GM20000 (cell line): ENCODE measurements around the gene MEF2B.
"Not testable (repeated sequence)": the region's sequence is repeated elsewhere in the genome, so short reads cannot be mapped to it uniquely, and the experiment has no call there.

Experiments
- DNase-seq: peaks from one replicate; pipeline ENCODE4 v3.0.0; 2012; ENCODE audit warnings: low spot score
- TF ChIP-seq, protein P1 (sequence below): IDR thresholded peaks from 2 replicates; pipeline ENCODE4 v1.5.1; 2012; ENCODE audit warnings: mild to moderate bottlenecking, control low read depth; ENCODE audit errors: extremely low read depth, missing control alignments

MEF2B gene

GRCh38 chr19:19111136-19111835, 58.8 kb downstream of the MEF2B start:
- TF ChIP-seq, protein P1, sequence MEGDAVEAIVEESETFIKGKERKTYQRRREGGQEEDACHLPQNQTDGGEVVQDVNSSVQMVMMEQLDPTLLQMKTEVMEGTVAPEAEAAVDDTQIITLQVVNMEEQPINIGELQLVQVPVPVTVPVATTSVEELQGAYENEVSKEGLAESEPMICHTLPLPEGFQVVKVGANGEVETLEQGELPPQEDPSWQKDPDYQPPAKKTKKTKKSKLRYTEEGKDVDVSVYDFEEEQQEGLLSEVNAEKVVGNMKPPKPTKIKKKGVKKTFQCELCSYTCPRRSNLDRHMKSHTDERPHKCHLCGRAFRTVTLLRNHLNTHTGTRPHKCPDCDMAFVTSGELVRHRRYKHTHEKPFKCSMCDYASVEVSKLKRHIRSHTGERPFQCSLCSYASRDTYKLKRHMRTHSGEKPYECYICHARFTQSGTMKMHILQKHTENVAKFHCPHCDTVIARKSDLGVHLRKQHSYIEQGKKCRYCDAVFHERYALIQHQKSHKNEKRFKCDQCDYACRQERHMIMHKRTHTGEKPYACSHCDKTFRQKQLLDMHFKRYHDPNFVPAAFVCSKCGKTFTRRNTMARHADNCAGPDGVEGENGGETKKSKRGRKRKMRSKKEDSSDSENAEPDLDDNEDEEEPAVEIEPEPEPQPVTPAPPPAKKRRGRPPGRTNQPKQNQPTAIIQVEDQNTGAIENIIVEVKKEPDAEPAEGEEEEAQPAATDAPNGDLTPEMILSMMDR = no peak
- no peak for DNase-seq

DNA sequence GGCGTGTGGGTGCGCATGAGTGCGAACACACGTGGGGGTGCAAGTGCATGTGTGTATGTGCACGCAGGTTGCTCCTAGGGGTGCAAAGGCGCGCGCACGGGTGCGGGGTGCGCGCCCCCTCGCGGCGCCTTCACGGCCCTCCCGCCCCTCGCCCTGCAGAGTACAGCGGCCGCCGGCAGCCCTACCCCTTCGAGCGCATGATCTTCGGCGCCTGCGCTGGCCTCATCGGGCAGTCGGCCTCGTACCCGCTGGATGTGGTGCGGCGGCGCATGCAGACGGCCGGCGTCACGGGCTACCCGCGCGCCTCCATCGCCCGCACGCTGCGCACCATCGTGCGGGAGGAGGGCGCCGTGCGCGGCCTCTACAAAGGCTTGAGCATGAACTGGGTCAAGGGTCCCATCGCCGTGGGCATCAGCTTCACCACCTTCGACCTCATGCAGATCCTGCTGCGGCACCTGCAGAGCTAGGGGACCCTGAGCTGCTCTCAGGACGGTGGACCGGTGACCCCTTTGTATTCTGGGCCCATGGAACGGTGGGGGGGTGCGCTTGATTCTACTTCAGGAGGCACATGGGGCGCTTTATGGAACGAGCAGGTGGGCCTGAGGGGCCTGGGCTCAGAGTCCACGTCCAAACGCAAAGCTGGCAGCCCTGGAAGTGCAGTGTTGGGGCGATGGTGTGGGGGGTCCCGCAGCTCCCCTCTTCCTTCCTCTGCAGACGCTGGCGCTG, 59.5 kb downstream of the MEF2B start:
- TF ChIP-seq, protein P1 = peak; percentile 30
- DNase-seq = peak; percentile 63

GRCh38 chr19:19109601-19110000, 60.5 kb downstream of the MEF2B start:
- TF ChIP-seq, protein P1 = no peak
- no peak for DNase-seq

DNA sequence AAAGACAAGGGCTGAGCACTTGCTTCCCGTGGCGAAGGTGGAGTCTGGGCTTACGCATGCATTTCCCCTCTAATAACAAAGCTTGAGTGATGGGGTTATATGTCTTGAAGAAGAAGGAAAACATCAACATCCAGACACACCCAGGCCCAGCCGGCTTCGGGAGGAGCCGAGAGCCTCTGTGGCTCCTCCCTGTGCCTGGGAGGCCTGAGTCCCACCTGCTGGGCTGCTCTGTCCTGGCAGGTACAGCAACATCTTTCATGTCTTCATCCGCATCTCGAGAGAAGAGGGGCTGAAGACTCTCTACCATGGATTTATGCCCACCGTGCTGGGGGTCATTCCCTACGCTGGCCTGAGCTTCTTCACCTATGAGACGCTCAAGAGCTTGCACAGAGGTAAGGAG, 62.4 kb downstream of the MEF2B start:
- TF ChIP-seq, protein P1 = no peak
- DNase-seq = no peak

GRCh38 chr19:19106938-19107337, 63.1 kb downstream of the MEF2B start:
- DNase-seq = not testable (repeated sequence)

DNA sequence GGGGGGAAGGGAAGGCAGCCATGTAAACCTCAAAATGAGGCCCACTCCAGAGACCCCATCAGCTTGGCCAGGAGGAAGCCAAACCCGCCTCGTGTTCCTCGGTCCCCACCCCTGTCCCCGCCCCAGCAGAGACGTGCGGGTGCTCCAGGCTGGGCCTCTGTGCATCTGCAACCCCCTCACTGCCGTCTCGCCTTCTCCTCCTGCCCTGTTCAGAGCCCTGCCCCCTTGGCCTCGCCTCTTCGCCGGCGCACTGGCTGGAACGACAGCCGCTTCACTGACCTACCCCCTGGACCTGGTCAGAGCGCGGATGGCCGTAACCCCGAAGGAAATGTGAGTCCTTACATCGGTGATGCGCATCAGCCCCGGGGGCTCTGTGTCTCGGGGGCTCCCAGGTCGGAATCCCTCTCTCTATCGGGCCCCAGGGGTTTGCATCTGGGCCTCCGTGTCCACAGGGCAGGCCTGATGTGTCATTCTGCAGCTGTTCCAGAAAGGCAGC, 64.0 kb downstream of the MEF2B start:
- DNase-seq = no peak
- TF ChIP-seq, protein P1 = no peak

GRCh38 chr19:19105365-19106055, 64.6 kb downstream of the MEF2B start:
- TF ChIP-seq, protein P1 = no peak

More at GRCh38 chr19:19105365-19106055, 64.6 kb downstream of the MEF2B start:
- DNase-seq = peak; percentile 65
